NCI-H226 (cell line): ENCODE results near the gene CAMK4.

ENCODE experiments used
- DNase-seq: peaks from one replicate; pipeline ENCODE4 v3.0.0-alpha.2; 2015

The CAMK4 gene

DNA sequence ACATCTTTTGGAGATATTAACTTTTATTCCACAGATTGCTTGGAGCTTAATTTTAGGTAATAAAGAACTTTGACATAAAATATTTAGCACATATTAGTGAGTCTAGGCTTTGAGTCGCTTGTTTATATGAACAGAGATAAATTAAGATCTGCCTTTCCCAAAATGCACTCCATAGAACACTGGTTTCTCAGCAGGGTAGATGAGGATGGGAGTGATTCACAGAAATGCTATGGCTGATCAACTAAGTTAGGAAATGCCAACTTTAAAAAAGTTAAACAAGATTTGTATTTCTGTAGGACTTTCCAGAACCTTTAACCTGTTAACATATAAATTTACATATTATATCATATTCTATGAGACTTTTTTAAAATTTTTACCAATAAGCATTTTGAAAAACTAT lies 222.9 kb downstream of the CAMK4 start:
- peak; percentile 13 for DNase-seq

DNA sequence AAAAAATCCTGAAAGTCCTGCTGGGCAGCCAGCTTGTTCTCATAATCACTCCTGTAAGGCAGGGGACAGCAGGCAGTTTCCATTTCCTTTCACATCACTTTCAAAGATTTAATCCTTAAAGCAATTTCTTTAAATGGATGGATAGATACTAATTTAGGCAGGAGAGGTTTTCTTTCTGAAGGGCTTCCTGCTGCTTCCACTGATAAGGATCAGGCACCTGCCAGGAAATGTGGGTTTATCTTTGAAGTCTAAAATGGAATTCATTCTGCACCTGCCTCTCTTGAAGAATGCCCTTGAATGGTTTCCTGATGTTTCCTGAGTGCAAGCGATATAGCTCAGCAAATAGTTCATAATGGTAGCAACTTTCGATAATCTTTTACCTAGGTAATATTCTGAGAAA lies 223.6 kb downstream of the CAMK4 start:
- DNase-seq = no peak

DNA sequence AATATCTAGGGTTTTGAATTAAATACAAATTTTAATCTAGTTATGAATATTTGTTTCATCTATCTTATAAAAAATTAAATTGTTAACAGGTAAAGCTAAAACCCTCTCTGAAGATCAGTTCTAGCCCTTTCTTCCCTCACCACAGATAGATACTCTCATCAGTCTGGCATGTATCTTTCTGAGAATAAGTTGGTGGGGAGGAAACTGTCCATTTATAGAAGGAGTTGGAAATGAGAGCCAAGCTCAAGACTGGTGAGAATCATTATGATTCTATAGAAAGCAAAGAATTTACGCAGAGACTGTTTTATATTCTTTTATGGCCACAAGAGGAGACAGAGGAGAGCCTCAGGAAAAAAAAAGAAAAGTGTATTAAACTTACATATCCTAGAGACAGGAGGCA lies 229.1 kb downstream of the CAMK4 start:
- DNase-seq = peak; percentile 68

DNA sequence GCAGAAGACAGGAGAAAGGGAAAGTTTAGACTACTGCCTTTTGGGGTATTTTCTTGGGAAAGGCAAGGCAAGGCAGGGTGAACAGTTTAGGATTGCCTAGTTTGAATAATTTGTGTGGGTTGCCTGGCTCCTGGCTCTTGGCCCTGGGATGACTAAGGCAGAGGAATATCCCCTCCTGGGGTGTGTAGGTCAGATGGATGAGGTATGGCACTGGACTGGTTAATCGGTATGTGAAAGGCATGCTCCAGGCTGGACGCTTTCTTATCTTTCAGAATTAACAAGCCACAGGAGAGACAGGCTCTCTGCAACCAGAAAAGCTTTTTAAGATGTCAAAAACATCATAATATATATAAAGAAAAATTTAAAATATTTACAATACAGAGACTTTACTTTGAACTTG lies 229.6 kb downstream of the CAMK4 start:
- peak; percentile 89 for DNase-seq

DNA sequence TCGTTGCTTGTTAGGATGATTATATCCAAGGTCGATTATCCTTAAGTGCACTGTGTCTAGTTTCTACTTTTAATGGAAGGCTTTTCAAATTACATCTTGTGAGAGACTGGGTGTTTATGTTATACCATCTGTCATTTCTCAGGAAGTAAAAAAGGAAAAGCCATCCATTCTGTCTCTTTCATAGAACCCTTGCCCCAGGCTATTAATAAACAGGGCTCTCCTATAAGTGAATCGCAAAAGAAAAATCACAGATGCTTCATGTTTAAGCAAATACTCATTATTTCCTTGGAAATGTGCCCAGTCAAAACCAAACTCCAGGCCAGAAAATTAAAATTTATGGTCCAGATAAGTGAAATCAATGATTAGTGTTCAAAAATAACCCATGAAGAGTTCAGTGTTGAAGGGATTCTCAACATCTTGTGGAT lies 230.0 kb downstream of the CAMK4 start:
- DNase-seq = peak; percentile 41

DNA sequence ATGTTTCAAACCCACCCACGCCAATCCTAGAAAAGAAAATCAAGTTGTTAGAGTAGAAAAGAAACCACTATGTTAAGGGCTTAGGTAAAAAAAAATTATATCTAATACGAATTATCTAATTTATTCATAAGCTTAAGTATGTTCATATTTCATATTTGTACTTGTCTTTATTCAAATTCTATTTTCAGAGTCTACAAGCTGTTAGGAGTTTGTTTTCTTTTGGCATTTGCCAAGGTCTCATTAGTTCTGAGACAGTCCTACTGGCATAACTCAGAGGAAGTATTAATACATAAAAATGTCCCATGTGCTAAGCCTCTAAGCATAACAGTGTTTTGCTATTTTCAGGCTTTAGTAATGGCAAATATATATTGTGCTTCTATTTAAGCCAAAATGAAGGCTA lies 230.6 kb downstream of the CAMK4 start:
- no peak for DNase-seq

DNA sequence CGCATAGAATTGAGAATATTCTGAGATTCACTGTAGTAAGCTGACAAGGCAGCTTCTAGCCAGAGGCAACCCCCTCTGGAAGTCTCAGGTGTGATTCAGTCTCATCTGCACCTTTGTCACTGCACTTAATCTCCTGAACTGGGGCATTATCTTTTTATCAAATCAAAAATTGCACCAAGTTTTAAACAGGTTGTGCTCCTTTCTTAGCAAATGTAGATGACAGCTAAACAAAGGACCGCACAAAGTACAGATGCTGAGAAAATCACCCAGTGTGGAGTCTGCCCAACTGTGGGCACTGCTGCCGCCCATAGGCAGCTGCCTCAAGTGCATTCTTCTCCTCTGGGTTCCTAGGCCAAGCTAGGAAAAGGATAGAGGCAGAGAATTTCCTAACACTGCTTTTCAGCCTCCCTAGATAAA lies 237.1 kb downstream of the CAMK4 start:
- peak; percentile 47 for DNase-seq

DNA sequence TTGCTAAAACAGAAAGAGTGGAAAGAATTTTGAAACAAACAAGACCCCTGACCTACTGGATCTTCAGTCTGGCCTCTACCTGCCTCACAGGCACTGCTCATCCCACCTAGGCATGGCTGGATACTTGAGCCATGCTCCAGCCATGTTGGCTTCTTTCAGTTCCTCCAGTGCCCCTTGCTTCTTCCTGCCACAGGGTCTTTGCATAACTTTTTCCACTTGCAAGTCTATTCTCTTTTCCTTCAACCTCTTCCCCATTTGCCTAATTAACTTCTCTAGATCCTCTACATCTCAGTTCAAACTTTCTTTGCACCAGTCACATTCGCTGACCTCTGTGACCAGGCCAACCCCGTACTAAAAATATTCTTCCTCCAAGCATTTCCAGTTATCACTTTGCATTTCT lies 237.8 kb downstream of the CAMK4 start:
- DNase-seq = no peak

DNA sequence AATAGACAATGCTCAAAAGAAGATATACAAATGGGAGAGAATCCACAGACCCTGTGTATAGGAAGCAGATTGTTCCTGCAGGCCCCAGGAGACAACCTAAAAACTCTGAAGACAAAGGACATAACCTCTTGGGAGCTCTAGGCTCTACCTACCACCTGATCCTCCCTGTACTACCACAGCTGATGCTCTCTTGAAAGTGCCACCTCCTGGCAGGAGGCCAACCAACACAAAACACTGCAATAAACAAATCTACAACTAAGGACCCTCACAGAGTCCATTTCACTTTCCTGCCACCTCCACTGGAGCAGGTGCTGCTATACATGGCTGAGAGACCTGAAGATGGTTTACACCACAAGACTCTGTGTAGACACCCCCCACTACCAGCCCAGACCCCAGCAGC lies 239.1 kb downstream of the CAMK4 start:
- no peak for DNase-seq

DNA sequence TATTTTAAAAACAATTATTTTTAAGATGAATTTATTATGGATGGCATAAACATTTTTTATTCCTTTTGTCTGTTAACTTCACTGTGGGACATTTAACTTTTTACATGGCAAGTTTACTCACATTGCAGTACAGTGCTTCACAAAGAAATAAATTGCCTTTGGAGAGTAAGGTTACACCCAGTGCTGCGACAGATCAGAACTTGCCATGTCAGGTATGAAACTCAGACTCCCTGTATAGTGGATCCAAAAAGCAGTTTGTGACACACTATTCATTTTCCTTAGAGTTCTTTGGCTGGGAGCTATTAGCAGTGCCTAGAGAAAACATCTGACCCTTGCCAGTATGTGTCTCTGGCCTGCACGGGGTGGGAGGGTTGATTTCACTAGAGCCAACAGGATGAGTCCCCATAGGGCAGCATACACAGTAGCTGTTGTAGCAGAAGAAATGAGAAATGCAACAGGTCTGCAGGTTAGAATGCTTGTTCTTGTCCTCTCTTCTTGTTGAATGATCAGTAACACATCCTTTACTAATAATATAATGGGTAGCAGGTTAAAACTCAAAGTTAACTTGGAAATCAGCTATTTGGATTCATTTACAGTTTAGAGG lies 245.2 kb downstream of the CAMK4 start:
- no peak for DNase-seq

DNA sequence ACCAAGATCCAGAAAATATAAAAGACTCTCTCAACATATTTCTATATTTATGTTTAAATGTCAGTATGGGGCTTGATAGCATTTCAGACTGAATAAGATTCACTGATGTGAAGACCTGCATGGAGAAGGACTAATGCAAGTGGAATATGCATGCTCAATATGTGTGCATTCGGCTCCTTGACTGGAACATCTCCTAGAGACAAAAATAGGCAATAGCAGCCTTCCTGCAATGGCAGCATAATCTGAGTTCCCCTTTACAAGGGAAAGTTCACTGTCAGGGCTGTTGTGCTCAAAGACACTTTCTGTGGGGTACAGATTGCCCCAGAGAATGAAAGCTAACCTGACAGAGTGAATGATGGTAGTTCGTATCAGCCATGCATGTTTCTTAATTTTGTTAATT lies 245.7 kb downstream of the CAMK4 start:
- DNase-seq = no peak

DNA sequence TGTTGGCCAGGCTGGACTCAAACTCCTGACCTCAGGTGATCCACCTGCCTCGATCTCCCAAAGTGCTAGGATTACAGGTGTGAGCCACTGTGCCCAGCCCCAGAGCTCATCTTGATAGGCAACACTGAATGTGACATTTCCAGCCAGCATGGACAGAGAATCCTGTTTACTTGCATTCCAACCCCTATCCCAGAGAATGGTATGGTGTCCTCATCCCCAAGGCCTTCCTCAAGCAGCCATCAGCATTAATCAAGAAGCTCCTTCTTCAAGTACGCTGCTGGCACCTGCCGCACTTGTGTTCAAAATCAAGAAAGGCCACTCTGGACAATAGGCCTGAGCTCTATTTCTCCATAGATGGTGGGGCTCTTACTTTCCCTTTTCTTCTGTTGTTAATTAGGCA lies 247.9 kb downstream of the CAMK4 start:
- no peak for DNase-seq

DNA sequence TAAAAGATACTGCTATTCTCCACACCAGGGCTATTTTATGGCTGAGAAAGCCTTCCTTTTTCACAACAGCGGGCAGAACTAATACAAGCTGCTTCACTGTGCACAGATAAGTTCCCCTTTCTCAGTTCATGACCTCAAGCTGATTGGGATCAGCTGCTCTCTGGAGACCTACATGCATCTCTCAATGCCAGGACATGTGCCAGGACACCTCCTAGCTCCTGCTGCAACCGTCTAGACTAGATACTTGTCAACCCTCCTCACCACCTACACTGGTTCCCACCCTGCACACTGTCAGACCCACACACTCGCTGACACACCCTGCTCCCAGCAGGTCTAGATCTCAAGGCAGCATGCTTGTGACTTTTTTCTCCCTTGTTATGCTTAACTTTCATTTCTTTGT lies 248.4 kb downstream of the CAMK4 start:
- no peak for DNase-seq

DNA sequence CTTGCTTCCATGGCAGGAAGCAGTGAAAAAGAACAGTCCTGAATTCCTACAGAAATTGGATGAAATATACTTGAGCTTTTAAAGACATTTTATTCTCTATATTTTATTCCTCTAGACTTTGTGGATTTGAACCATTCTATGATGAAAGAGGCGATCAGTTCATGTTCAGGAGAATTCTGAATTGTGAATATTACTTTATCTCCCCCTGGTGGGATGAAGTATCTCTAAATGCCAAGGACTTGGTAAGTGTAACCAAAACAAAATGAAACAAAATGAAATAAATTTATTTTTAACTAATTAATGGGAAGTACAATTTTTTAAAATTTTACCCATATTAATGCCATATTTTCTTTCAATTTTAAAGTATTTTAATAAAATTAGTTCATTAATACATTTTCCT lies 254.1 kb downstream of the CAMK4 start:
- no peak for DNase-seq

DNA sequence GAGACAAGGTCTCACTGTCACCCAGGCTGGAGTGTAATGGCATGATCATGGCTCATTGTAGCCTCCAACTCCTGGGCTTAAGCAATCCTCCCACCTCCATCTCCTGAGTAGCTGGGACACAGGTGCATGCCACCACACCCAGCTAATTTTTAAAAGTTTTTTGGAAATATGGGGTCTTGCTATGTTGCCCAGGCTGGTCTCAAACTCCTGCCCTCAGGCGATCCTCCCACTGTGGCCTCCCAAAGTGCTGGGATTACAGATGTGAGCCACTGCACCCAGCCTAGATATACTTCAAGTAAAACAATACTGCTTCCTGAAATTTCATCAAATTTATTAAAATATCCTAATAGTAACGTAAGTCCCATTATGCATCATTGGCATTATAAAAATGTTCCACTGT lies 254.7 kb downstream of the CAMK4 start:
- DNase-seq = no peak

DNA sequence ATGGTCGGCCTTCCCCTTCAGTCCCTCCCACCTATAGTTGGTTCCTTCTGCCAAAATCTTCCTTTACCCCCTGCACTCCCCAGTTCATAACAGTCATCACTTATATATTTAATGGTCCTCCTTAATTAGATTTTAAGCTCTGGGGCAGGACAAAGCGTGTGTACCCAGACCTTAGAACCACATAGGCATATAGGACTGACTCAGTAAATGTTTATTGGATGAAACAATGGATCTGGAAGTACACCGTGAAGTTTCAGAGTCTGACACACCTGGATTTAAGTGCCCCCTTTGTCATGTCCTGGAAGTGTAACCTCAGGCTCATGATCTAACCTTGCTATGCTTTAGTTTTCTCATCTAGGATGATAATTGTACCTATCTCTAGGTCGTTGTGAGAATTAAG lies 256.2 kb downstream of the CAMK4 start:
- no peak for DNase-seq

DNA sequence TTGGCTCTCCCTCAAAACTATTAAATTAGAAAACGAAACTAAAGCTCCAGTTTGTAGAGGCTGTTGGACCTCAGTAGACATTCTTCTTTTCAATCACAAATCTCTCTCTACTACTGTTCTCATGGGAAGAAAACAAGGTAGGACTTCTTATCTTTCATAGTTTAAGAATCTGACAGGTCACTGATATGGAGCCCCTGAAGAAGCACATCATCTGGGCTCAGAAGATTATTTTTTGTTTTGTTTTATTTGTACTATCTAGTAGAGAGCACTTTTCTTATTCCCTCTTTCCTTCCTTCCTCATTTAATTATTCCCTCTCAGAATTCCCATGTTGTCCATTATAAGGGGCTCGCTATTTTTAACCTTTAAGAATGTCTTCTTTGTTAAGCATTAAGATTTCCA lies 261.9 kb downstream of the CAMK4 start:
- DNase-seq = no peak

DNA sequence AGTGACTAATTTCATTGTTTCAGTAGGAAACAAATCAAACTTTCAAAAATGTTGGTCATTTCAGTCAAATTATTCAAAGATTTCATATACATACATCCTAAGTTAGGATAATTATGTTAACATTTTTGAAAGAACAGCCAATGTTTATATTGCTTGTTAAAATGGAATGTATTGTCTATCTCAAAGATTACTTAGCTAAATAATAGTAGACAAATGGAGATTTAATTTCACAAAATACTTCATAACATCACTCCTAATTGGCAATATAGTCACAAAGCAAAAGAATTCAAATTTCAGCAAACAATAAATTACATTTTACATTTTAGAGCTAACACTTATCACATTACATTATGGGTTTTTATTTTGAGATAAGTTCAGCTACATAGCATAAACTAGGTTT lies 262.7 kb downstream of the CAMK4 start:
- DNase-seq = no peak

DNA sequence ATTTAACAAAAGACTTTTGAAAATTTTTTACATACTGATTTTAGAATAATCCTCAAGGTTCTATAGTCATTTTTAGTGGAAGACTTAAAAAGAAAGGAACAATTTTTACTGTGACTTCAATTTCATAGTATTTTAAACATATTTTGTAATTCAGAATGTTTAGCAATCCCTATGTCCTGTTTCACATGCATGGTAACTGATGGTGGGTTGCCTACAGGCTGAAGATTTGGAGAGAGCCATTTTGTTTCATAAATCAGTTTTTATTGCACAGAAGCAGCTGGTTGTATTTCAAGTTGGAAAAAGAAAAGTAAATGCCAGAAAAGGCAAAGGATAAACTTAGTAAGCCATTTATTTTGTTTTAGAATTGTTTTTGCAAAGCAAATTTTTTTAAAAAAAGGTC lies 264.2 kb downstream of the CAMK4 start:
- DNase-seq = no peak

DNA sequence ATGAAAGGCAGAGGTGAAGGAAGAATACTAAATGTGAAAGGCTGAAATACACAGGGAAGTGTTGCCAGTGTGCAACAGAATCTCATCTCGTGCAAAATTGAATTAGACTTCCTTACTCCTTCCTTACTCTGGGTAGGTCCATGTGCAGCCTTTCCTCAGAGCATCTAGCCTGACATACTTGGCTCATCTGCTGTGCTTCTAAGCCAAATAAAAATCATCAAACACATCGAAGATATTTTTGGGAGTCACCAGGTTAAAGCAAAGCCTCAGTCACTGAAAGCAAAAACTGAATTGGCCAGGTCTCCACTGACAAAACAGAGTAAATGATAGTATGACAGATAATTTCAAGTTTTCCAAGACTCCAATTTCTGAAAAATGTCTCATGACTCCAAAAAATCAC lies 268.8 kb downstream of the CAMK4 start:
- no peak for DNase-seq

DNA sequence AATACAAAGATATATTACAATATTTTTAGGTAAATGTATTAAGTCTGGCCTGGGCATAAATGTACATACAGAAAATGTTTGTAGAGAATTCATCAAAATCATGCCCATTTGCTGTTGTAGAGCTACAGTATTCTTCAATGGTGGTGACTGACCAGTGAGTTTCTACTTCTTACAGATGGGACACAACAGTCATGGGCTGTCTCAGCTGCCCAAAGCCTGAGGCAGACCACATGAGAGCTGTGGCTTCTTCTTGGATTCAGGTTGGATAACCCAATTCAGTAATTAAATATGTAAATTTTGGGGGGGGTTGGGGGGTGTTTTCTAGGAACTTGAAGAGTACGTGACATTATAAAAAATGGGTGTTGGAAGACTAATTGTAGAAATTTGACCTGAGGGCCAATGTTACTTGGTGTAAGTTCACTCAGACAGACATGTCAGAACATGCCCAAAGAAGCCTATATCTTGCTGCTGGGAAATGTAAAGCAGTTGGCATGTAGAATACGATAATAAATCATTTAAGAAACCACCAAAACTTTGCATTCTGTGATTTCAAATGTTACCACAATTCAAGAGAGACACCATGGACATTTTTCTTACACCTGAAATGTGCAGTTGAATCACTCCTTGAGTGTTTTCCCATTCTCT lies 270.3 kb downstream of the CAMK4 start:
- DNase-seq = no peak

DNA sequence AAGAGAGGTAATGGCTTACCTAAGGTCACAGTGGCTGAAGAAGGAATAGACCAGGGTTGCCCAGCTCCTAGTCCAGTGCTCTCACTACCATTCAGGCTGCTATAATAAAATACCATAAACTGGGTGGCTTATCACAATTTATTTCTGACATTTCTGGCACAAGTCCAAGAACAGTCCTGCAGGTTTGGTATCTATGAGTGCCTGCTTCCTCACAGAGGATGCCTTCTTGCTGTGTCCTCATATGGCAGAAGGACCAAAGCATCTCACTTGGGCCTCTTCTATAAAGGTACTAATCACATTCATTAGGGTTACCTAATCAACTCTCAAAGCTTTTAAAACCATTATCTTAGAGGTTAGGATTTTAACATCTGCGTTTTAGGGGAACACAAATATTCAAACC lies 271.0 kb downstream of the CAMK4 start:
- peak; percentile 33 for DNase-seq

DNA sequence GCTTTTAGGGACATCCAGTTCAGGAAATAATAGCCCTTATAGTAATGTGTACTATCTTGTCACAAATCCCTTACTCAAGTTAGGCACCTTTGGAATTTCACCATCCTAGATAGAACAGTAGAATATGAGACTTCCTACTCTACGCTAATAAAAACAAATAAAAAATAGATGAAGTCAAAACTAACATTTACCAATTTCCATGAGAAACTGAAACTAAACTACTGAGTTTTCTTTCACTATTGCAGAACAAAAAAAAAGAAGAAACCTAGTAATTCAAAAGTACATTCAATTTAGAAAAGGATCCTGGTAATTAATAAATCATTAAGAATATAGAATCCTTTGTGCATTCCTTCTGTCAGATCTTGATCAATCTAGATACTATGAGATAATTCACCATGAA lies 274.2 kb downstream of the CAMK4 start:
- no peak for DNase-seq

DNA sequence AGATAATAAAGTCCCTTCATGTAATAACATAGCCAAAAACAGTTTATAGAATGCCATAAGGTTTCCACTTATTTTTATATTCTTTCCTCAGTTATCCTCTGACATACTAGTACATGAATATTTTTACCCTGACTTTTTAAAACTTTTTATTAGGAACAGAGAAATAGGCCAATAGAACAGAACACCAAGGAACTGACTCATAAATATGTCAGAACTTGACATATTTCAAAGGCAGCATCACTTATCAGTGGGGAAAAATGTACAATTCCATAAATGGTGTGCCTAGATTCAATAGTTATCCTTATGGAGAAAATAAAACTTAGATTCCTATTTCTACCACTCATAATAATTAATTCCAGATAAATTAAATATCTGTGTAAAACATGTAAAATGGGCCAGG lies 278.8 kb downstream of the CAMK4 start:
- no peak for DNase-seq

DNA sequence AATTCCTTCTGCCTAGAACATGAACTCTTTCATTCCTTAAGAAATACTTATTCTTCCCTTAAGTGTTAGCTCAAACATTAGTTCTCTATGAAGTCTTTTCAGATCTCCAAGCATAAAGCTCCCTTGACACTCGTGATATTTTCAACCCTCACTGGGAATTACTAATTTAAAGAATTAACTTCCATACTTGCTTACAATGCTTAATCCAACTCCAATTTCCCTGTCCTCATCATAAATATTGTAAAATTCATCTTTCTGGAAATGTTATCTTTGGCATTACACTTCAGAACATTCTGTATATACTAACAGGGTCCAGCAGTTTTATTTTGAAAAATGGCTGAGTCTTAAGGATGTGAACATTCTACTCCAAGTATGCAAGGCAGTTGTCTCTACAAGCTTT lies 280.9 kb downstream of the CAMK4 start:
- DNase-seq = no peak
